BJ (cell line): ENCODE results near the gene RBM4B. TPM values are rescaled to one million over a fixed set of nuclear protein-coding genes. Genes with fewer than 3 reads are reported as not detected.
A peak's percentile ranks its signal among the peaks of the same experiment; 100 is the strongest.

Experiments used
- CTCF ChIA-PET: fragments of 350-600 bp; formaldehyde crosslinking; extraction: SDS; loops from one replicate; lab custom pipeline; 2021; ENCODE audit warnings: antibody characterized with exemption, inconsistent platforms; lab: Yijun Ruan, JAX
- POLR2A ChIA-PET: fragments of 300-600 bp; sonication (Branson Sonifier 250); formaldehyde crosslinking; extraction: SDS; loops from one replicate; lab custom pipeline; 2021; ENCODE audit warnings: antibody characterized with exemption; lab: Charles Lee
- DNase-seq: peaks from one replicate; pipeline ENCODE4 v3.0.0-alpha.2; 2011; ENCODE audit warnings: low read depth
- H3K27me3 ChIP-seq: 2 replicates; pipeline ENCODE4 v1.6.0; 2011; ENCODE audit warnings: low read length; ENCODE audit not compliant: control insufficient read depth, insufficient read depth
- H3K36me3 ChIP-seq: 2 replicates; pipeline ENCODE4 v1.5.1; 2011; ENCODE audit warnings: low read length; ENCODE audit not compliant: control insufficient read depth, insufficient read depth
- H3K4me3 ChIP-seq: 2 replicates; pipeline ENCODE4 v1.5.1; 2011; ENCODE audit warnings: low read depth, mild to moderate bottlenecking, control low read depth, low read length
- polyA plus RNA-seq: library from polyadenylated mRNA; depleted of rRNA; stranded (reverse); fragments of >200 nt; gene quantifications from 2 replicates; pipeline ENCODE4 v1.2.3, GENCODE V29; 2011
- TF ChIP-seq, protein P1 (sequence below): IDR thresholded peaks from 2 replicates; pipeline ENCODE4 v1.5.1; 2011; ENCODE audit warnings: low read depth, mild to moderate bottlenecking, control low read depth, inconsistent platforms, low read length, moderate library complexity; ENCODE audit not compliant: insufficient read depth

Gene RBM4B
- polyA plus RNA-seq, 1 experiment, result 26.7 TPM

DNA sequence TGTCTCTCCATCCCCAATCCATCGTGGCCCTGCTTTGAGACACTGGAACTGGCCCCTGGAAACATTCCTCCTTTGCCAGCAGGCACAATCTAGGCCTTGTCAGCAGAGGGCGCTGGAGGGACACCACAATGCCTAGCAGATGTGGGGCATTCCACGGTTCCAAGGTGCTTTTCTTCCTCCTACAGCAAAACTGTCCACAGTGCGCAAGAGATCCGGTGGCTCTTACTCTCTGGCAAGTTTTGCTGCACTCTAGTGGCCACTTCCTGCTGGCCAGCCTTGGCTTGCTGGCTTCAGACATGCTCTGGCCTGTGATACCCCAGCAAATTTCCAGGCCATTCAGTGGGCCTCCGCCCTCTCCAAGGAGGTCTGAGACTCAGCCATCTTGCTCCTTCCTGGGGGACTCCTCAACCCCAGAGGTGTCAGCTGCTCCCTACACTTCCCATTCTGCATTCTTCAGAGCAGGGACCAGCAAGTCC, 17.1 kb upstream of the RBM4B start:
- POLR2A ChIA-PET, result no interaction called here
- no peaks in the 10 kb centered on the region for H3K27me3 ChIP-seq
- TF ChIP-seq, protein P1, sequence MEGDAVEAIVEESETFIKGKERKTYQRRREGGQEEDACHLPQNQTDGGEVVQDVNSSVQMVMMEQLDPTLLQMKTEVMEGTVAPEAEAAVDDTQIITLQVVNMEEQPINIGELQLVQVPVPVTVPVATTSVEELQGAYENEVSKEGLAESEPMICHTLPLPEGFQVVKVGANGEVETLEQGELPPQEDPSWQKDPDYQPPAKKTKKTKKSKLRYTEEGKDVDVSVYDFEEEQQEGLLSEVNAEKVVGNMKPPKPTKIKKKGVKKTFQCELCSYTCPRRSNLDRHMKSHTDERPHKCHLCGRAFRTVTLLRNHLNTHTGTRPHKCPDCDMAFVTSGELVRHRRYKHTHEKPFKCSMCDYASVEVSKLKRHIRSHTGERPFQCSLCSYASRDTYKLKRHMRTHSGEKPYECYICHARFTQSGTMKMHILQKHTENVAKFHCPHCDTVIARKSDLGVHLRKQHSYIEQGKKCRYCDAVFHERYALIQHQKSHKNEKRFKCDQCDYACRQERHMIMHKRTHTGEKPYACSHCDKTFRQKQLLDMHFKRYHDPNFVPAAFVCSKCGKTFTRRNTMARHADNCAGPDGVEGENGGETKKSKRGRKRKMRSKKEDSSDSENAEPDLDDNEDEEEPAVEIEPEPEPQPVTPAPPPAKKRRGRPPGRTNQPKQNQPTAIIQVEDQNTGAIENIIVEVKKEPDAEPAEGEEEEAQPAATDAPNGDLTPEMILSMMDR, result peak; percentile 98
- H3K36me3 ChIP-seq, result no peaks in the 10 kb centered on the region
- no peak overlapping the region for H3K4me3 ChIP-seq
- CTCF ChIA-PET, result interaction anchor here (0.7 to 3.3 kb wide), 21 partner anchors 9 to 290 kb away, joined by 3 to 20 read pairs (median 3); partner anchors contain the start of genes C11orf86, CTSF, MRPL11 and RBM4B
- DNase-seq, result peak; percentile 84

DNA sequence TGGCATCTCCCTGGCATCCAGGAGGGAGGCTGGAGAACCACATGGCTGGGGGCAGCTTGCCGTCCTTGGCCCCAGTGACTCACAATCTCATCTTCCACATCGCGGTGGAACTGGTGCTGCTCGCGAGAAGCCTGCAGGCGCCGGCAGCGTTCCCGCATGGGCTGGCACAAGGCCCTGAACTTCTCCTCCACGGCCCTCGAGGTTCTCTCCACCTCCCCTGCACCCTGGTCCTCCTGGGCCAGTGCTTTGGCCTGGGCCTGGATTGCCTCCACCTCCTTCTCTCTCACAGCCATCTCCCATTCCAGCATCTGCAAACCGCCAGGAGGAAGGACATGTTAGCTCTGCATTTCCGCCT, 16.3 kb upstream of the RBM4B start:
- POLR2A ChIA-PET, result no interaction called here
- H3K4me3 ChIP-seq, result no peak overlapping the region
- CTCF ChIA-PET, result interaction anchor here (0.6 to 3.3 kb wide), 8 partner anchors 8 to 464 kb away, joined by 3 to 20 read pairs (median 4); partner anchors contain the start of gene RBM4B
- TF ChIP-seq, protein P1, result no peak
- no peaks in the 10 kb centered on the region for H3K27me3 ChIP-seq
- no peak for DNase-seq
- H3K36me3 ChIP-seq, result no peaks in the 10 kb centered on the region

DNA sequence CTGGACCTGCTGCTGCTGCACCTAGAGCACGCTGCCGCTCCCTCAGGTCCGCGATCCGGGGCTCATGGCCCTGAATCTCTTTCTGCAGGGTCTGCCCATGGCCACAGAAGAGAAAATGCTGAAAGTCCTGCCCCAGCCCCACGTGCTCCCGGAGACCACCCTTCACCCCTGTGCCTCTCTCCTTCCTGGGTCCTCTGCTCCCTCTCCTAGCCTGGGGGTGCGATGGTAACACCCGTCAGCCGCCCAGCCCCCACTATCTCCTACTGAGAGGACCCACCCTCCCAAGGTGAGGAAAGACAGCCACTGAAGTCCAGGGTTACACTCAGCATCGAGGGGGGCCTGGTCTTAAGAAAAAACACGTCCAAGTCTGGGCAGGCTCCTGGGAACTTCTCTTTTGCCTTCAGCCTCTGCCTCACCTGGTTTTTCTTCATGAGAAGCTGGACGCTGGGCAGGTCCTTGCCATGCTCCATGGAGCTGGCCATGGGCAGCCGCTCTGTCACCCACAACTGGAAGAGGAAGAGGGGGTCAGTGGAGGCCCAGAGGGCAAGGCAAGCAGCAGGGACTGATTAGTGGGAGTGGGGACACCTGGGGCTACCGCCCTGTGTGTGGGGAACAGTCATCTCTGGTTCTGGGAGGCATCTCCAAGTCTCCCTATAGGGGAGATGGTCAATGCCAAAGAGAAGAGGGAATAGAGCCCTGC, 15.8 kb upstream of the RBM4B start:
- Histone ChIP-seq H3K36me3 (no peaks in the 10 kb centered on the region), H3K27me3 (no peaks in the 10 kb centered on the region), H3K4me3 (no peak overlapping the region)
- CTCF ChIA-PET, result interaction anchor here (0.6 to 3.3 kb wide), 8 partner anchors 8 to 464 kb away, joined by 3 to 20 read pairs (median 4); partner anchors contain the start of gene RBM4B
- DNase-seq, result no peak
- POLR2A ChIA-PET, result no interaction called here
- TF ChIP-seq, protein P1, result no peak

DNA sequence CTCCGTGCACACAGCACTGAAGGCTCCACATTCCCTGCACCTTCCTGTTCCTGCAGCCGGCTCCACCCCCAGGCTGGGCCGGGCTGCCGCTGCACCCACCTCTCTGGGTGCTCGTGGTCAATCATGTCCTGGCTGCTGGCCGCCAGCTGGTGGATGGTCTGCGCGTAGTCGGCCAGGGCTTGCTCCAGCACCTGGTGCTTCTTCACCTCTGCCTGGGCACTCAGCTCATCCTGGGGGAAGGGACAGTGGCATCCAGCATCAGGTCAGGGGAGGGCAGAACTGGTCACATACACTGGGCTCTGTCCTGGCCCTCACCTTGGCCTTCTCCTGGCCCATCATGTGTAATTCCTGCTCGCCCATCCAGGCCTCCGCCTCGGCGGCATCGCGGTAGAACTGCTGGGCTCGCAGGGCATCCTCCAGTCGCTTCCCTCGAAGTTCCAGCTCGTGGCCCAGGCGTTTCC, 15.2 kb upstream of the RBM4B start:
- ChIA-PET CTCF (interaction anchor here (0.6 to 3.3 kb wide), 6 partner anchors 7 to 336 kb away, joined by 3 to 20 read pairs (median 13); partner anchors contain the start of gene RBM4B), POLR2A (no interaction called here)
- TF ChIP-seq, protein P1, result no peak
- H3K27me3 ChIP-seq, result no peaks in the 10 kb centered on the region
- H3K36me3 ChIP-seq, result no peaks in the 10 kb centered on the region
- no peak overlapping the region for H3K4me3 ChIP-seq
- DNase-seq, result no peak

DNA sequence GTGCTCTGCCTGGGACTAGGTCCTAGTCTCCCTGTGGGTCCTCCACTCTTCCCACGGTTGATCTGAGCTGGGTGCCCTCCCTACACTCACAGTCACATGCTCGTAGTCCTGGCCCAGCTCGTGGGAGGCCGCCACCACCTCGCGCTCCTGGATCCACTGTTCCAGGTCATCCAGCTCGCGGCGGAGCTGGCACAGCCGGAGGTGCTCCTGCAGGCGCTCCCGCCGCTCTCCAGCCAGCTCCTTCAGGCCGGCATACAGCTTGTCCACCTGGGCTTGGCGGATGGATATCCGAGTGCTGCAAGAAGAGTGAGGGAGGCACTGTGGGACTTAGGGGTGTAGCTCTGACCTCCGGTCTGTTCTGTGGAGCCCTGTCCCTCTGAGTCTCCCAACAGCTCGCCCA, 14.8 kb upstream of the RBM4B start:
- ChIA-PET CTCF (interaction anchor here (0.6 to 3.2 kb wide), 3 partner anchors 14 to 203 kb away, joined by 4 to 20 read pairs (median 14); partner anchors contain the start of gene RBM4B), POLR2A (no interaction called here)
- no peaks in the 10 kb centered on the region for H3K36me3 ChIP-seq
- TF ChIP-seq, protein P1, result no peak
- DNase-seq, result no peak
- no peaks in the 10 kb centered on the region for H3K27me3 ChIP-seq
- no peak overlapping the region for H3K4me3 ChIP-seq
